GM12878 (cell line): ENCODE measurements around the gene ALDH1A1.

Experiments used
- CTCF ChIP-seq, 3 experiments: IDR thresholded peaks in 2 of 3; conservative IDR thresholded peaks in 1 of 3; 2 replicates each; pipeline ENCODE4 v1.5.1; 2011; ENCODE audit warnings: low read depth in 3 of 3, low read length in 3 of 3, mild to moderate bottlenecking in 3 of 3, control low read depth in 2 of 3, moderate library complexity in 2 of 3, inconsistent platforms in 1 of 3, mixed read lengths in 1 of 3; ENCODE audit not compliant: control insufficient read depth in 2 of 3, insufficient read depth in 1 of 3; ENCODE audit errors: extremely low read depth in 1 of 3
- POLR2A ChIP-seq: IDR thresholded peaks from 2 replicates; pipeline ENCODE4 v1.6.1; 2011; ENCODE audit warnings: low read depth, mild to moderate bottlenecking, low read length
- USF2 ChIP-seq: IDR thresholded peaks from 2 replicates; pipeline ENCODE4 v1.6.1; 2011; ENCODE audit warnings: low read depth, low read length, improper control_type of control experiment, borderline replicate concordance

DNA sequence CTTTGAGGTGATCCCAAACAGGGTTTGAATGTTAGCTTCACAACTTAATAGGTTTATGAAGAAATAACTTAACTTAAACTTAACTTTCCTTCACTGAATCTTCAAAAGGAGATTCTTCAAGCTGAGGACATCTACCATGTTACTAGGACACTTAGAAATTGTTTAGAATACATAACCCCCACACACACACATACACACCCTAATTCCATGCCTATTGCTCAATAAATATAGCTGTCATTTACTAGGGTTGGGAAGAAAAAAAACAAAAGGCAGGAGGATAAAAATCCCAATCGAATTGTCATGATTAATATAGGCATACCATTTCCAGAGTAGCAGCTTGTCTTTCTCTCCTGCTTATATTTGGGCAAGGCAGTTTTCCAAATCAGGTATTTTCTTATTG lies 68.3 kb downstream of the ALDH1A1 start:
- TF ChIP-seq CTCF (IDR thresholded peaks at IDR 0.05 in 2 of 3, conservative IDR thresholded peaks at IDR 0.05 in 1 of 3; ENCODE audit: control insufficient read depth in 2 of 3, extremely low read depth in 1 of 3, insufficient read depth in 1 of 3, low read depth in 3 of 3, low read length in 3 of 3) (no peak), USF2 (no peak), POLR2A (no peak)
